OCI-LY1 (cell line): ENCODE data around the gene STK4.

Experiments used
- H2AFZ ChIP-seq: fragments of 200-600 bp; sonication (generic), shearing (Covaris generic); 2 replicates; pipeline ENCODE4 v1.6.0; 2014; ENCODE audit warnings: antibody characterized with exemption, mild to moderate bottlenecking, low read length
- H3F3A ChIP-seq: fragments of 200-600 bp; sonication (generic), shearing (Covaris generic); 2 replicates; pipeline ENCODE4 v1.6.0; 2014; ENCODE audit warnings: mild to moderate bottlenecking, antibody characterized with exemption, low read length, moderate library complexity; ENCODE audit not compliant: insufficient read depth
- H3K27ac ChIP-seq: fragments of 200-600 bp; sonication (generic); 2 replicates; pipeline ENCODE4 v1.5.1; 2014; ENCODE audit warnings: low read length, mixed run types, mild to moderate bottlenecking, low read depth; ENCODE audit not compliant: poor library complexity, severe bottlenecking
- H3K27me3 ChIP-seq: fragments of 200-600 bp; sonication (generic); 2 replicates; pipeline ENCODE4 v1.6.0; 2014; ENCODE audit warnings: antibody characterized with exemption, mild to moderate bottlenecking, low read length, moderate library complexity; ENCODE audit not compliant: insufficient read depth
- H3K36me3 ChIP-seq: fragments of 200-600 bp; sonication (generic); 2 replicates; pipeline ENCODE4 v1.6.1; 2014; ENCODE audit warnings: mild to moderate bottlenecking, antibody characterized with exemption, low read length, moderate library complexity, mixed read lengths; ENCODE audit not compliant: insufficient read depth
- H3K4me1 ChIP-seq: fragments of 200-600 bp; sonication (generic); 2 replicates; pipeline ENCODE4 v1.5.1; 2014; ENCODE audit warnings: mild to moderate bottlenecking, low read length, moderate library complexity; ENCODE audit not compliant: insufficient read depth, severe bottlenecking
- H3K4me2 ChIP-seq: fragments of 200-600 bp; sonication (generic), shearing (Covaris generic); 2 replicates; pipeline ENCODE4 v1.6.1; 2014; ENCODE audit warnings: low read length
- H3K4me3 ChIP-seq: fragments of 200-600 bp; sonication (generic); 2 replicates; pipeline ENCODE4 v1.5.1; 2014; ENCODE audit warnings: low read length, low read depth, mild to moderate bottlenecking, mixed read lengths; ENCODE audit not compliant: poor library complexity, severe bottlenecking
- H3K79me2 ChIP-seq: fragments of 200-600 bp; shearing (Covaris generic); 2 replicates; pipeline ENCODE4 v1.6.1; 2016; ENCODE audit warnings: mixed run types, low read length, mixed read lengths; ENCODE audit not compliant: insufficient read depth
- H3K9ac ChIP-seq: fragments of 200-600 bp; sonication (generic), shearing (Covaris generic); 2 replicates; pipeline ENCODE4 v1.6.1; 2014; ENCODE audit warnings: mild to moderate bottlenecking, low read length, mixed read lengths
- H3K9me2 ChIP-seq: fragments of 200-600 bp; sonication (generic), shearing (Covaris generic); 2 replicates; pipeline ENCODE4 v1.6.1; 2014; ENCODE audit warnings: low read depth, mild to moderate bottlenecking, low read length, mixed read lengths
- H3K9me3 ChIP-seq: fragments of 200-600 bp; shearing (Covaris generic); 2 replicates; pipeline ENCODE4 v1.6.1; 2014; ENCODE audit warnings: low read length, mixed read lengths
- H4K20me1 ChIP-seq: fragments of 200-600 bp; sonication (generic), shearing (Covaris generic); 2 replicates; pipeline ENCODE4 v1.6.0; 2016; ENCODE audit warnings: mild to moderate bottlenecking, low read length; ENCODE audit not compliant: insufficient read depth
- EZH2 ChIP-seq: fragments of 200-600 bp; sonication (generic), shearing (Covaris generic); IDR thresholded peaks from 2 replicates; pipeline ENCODE4 v1.8.0; 2017; ENCODE audit warnings: borderline replicate concordance, mixed run types, mild to moderate bottlenecking, antibody characterized with exemption, low read length, moderate library complexity, mixed read lengths
- TF ChIP-seq, protein P1 (sequence below): fragments of 200-600 bp; sonication (generic), shearing (Covaris generic); IDR thresholded peaks from 2 replicates; pipeline ENCODE4 v1.5.1; 2017; ENCODE audit warnings: mild to moderate bottlenecking, antibody characterized with exemption, low read length, moderate library complexity, mixed read lengths

Gene STK4

DNA sequence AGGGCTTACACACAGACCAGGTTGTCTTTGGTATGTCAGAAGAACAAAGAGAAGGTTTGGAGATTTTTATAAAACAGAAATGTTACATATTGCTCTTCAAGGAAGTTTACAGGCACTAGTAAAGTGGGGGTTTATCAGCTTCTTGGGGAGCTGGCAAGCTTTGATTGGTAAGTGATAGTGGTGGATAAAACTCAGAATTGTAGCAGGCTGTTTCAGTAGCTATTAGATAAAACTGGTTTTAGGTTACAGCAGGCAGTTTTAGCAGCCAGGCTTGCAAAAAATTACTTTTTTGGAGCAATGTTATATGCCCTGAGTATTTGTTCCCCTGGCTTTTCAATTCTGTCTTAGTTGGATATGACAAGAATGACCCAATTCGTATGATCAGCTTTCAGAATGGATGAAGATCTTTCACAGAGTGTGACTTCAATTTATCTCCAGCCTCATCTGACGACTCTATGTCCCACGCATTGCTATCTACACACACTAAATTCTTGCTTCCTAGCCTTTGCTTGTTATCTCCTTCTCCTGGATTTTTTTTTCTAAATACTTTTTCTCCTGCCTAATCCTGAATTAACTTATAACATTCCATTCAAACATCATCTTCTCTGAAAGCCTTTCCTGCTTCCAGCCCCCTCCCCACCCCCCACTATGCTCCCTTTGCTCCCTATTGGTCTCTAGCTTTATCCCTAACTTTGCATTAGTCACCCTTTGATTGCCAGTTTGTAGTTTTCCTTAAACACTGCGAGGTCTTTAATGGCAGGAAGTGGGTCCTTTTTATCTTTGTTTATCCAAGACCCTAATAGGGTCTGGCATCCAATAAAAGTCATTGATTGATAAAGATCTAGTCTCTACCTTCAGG lies 5.1 kb upstream of the STK4 start:
- H3K9me3 ChIP-seq = no peaks in the 10 kb centered on the region
- H3K9me2 ChIP-seq = no peaks in the 10 kb centered on the region
- H3F3A ChIP-seq = no peaks in the 10 kb centered on the region
- peak overlapping the region; percentile 94 for H3K4me2 ChIP-seq
- H3K9ac ChIP-seq = peak overlapping the region; percentile 82; the same call in 1 of the 2 replicates
- H3K27ac ChIP-seq = peak overlapping the region; percentile 1
- H2AFZ ChIP-seq = no peak overlapping the region
- peaks cover 18% of the 10 kb centered on the region; the same call in 1 of the 2 replicates for H3K36me3 ChIP-seq
- peaks cover 26% of the 10 kb centered on the region for H3K79me2 ChIP-seq
- H3K4me3 ChIP-seq = no peak overlapping the region
- H4K20me1 ChIP-seq = no peaks in the 10 kb centered on the region
- peaks cover 56% of the 10 kb centered on the region for H3K4me1 ChIP-seq
- TF ChIP-seq, protein P1, sequence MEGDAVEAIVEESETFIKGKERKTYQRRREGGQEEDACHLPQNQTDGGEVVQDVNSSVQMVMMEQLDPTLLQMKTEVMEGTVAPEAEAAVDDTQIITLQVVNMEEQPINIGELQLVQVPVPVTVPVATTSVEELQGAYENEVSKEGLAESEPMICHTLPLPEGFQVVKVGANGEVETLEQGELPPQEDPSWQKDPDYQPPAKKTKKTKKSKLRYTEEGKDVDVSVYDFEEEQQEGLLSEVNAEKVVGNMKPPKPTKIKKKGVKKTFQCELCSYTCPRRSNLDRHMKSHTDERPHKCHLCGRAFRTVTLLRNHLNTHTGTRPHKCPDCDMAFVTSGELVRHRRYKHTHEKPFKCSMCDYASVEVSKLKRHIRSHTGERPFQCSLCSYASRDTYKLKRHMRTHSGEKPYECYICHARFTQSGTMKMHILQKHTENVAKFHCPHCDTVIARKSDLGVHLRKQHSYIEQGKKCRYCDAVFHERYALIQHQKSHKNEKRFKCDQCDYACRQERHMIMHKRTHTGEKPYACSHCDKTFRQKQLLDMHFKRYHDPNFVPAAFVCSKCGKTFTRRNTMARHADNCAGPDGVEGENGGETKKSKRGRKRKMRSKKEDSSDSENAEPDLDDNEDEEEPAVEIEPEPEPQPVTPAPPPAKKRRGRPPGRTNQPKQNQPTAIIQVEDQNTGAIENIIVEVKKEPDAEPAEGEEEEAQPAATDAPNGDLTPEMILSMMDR = no peak
- no peak for TF ChIP-seq EZH2
- no peaks in the 10 kb centered on the region for H3K27me3 ChIP-seq

GRCh38 chr20:44961870-44962267 lies 4.4 kb upstream of the STK4 start:
- no peaks in the 10 kb centered on the region for H3F3A ChIP-seq
- H3K9ac ChIP-seq = no peak overlapping the region
- TF ChIP-seq, protein P1 = no peak
- TF ChIP-seq EZH2 = no peak
- no peak overlapping the region for H3K27ac ChIP-seq
- no peak overlapping the region for H3K4me3 ChIP-seq
- H3K36me3 ChIP-seq = peaks cover 12% of the 10 kb centered on the region; the same call in 1 of the 2 replicates
- H4K20me1 ChIP-seq = no peaks in the 10 kb centered on the region
- peaks cover 31% of the 10 kb centered on the region for H3K79me2 ChIP-seq
- no peak overlapping the region for H3K4me2 ChIP-seq
- H3K4me1 ChIP-seq = peaks cover 56% of the 10 kb centered on the region
- no peaks in the 10 kb centered on the region for H3K27me3 ChIP-seq
- H2AFZ ChIP-seq = no peak overlapping the region
- no peaks in the 10 kb centered on the region for H3K9me3 ChIP-seq
- no peaks in the 10 kb centered on the region for H3K9me2 ChIP-seq

GRCh38 chr20:44962483-44962882 lies 3.8 kb upstream of the STK4 start:
- no peak overlapping the region for H3K27ac ChIP-seq

More at GRCh38 chr20:44962483-44962882, 3.8 kb upstream of the STK4 start:
- Histone ChIP-seq H2AFZ (no peak overlapping the region), H3F3A (no peaks in the 10 kb centered on the region), H3K9me3 (no peaks in the 10 kb centered on the region), H4K20me1 (no peaks in the 10 kb centered on the region), H3K4me3 (no peak overlapping the region), H3K4me2 (no peak overlapping the region), H3K4me1 (peaks cover 56% of the 10 kb centered on the region), H3K36me3 (peaks cover 10% of the 10 kb centered on the region; the same call in 1 of the 2 replicates), H3K27me3 (no peaks in the 10 kb centered on the region), H3K79me2 (peaks cover 35% of the 10 kb centered on the region), H3K9ac (no peak overlapping the region), H3K9me2 (no peaks in the 10 kb centered on the region)
- TF ChIP-seq, protein P1 = no peak
- no peak for TF ChIP-seq EZH2
